Left kidney (tissue), 2 donors: ENCODE results near the gene PTTG1IP. TPM values are rescaled to one million over a fixed set of nuclear protein-coding genes. Genes with fewer than 3 reads are reported as not detected.
"Not testable (repeated sequence)": the region's sequence is repeated elsewhere in the genome, so short reads cannot be mapped to it uniquely, and the experiment has no call there.

Source experiments
- DNase-seq: peaks from one replicate; pipeline ENCODE4 v3.0.0-alpha.2; 2013
- polyA plus RNA-seq: library from polyadenylated mRNA; unstranded; fragments of 120-200 nt; gene quantifications from one replicate; pipeline ENCODE4 v1.2.1, GENCODE V29; 2013; ENCODE audit not compliant: insufficient read length

Gene PTTG1IP
- polyA plus RNA-seq, 1 donor, result 298 TPM

DNA sequence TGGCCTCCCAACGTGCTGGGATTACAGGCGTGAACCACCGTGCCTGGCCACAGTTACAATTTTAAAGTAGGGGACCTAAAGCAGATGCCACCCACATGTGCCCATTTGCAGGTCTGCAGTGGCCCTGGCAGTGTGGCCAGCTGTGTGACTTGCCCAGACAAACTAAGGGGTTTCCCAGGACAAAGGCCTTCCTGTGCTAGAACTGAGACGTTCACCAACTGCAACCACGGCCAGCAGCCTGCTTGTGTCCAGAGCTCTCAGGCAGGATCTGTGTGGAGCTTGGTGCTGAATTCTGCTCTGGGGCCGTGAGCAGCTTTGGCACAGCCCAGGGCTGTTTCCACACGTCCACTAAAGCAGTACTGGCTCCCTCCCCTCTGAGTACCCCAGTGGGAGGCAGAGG lies 10.6 kb upstream of the PTTG1IP start:
- no peak for DNase-seq

- no peak for DNase-seq
Observed at GRCh38 chr21:44883250-44883649, 9.8 kb upstream of the PTTG1IP start.

- DNase-seq, result no peak
Observed at GRCh38 chr21:44881198-44881872, 7.8 kb upstream of the PTTG1IP start.

DNA sequence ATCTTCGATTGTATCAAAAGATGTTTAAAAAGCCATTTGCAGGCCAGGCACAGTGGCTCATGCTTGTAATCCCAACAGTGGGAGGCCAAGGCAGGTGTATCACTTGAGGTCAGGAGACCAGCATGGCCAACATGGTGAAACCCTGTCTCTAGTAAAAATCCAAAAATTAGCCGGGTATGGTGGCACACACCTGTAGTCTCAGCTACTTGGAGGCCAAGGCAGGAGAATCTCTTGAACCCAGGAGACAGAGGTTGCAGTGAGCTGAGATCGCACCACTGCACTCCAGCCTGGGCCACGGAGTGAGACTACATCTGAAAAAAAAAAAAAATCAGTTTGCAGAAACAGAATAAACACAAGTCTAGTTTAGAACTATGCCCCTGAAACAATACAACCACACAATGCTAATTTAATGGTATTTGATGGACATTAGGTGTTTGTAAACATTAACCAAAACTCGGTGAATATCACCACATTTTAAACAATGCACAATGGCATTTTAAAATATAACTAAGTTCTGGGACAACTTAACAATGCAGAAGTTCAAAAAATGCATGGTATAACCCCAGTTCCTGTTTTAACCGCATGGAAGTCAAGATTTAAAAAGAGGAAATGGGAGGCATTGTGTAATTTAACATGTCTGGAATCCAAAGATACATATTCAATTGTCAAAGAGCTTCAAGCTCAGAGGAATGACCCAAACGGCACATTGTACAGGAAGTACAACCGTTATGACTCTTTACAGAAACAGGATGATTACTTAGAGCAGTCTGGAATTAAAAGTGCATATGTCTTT lies 7.1 kb upstream of the PTTG1IP start:
- DNase-seq, result no peak

DNA sequence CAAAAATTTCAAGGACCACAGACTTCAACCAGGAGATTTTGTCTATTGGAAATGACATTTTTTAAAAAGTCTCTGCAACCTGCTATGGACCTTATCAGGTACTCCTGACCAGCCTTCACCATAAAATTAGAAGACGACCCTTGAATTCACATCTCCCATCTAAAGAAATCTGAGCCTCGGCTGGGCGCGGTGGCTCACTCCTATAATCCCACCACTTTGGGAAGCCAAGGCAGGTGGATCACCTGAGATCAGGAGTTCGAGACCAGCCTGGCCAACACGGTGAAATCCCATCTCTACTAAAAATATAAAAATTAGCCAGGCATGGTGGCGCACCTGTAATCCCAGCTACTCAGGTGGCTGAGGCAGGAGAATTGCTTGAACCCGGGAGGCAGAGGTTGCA lies 5.7 kb upstream of the PTTG1IP start:
- not testable (repeated sequence) for DNase-seq

- DNase-seq, result no peak
Observed at GRCh38 chr21:44878053-44878982, 4.8 kb upstream of the PTTG1IP start.

- DNase-seq, result no peak
Observed at GRCh38 chr21:44876849-44877575, 3.5 kb upstream of the PTTG1IP start.

GRCh38 chr21:44875316-44875700 lies 1.8 kb upstream of the PTTG1IP start:
- DNase-seq, result no peak

- DNase-seq, result no peak
Observed at GRCh38 chr21:44874497-44875315, 1.2 kb upstream of the PTTG1IP start.

DNA sequence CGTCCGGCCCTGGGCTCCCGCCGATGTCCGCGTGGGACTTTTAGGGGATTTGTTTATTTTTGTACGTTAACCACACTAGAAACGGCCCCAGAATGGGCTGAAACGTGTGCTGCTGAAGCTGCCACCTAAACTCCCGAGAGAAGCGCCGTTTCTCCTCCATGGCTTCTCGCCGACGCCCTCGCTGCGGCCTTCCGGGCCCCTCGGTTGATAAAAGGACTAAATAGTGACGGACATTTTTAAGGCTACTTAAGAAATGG lies 678 bp upstream of the PTTG1IP start:
- no peak for DNase-seq

DNA sequence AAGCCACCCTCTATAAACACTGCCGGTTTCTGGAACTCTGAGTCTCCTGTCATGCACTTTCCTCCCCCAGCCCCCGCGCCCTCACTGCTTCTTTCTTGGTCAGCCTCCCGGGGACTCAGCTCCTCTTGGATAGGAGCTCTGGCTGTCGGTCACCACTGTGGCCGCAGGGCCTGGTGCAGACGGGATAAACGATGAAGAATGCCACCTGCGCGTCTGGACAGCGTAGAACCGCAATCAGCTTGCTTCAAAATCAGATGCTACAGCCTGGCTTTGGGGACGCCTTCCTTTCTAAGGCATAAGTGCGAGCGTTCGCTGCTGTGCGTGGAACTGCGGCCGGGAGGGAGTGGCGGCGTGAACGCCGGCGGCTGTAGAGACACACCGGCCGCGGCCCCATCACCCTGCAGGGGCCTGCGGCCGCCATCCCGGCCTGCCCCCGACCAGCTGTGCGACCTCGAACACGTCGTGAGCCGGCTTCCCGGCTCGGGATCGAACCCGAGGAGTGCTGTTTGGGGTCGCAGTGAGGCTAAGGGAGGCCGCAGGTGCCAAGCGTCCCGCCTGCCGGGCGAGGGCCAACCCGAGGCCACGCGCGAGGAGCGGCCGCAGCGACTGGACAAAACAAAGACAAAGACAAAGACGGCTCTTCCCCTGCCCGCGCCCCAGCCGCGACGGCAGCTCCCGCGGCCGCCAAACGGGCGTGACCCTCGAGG lies 688 bp downstream of the PTTG1IP start:
- DNase-seq, result no peak

GRCh38 chr21:44872323-44872648 lies 1.2 kb downstream of the PTTG1IP start:
- no peak for DNase-seq

- DNase-seq, result no peak
Observed at GRCh38 chr21:44871576-44872269, 1.8 kb downstream of the PTTG1IP start.

DNA sequence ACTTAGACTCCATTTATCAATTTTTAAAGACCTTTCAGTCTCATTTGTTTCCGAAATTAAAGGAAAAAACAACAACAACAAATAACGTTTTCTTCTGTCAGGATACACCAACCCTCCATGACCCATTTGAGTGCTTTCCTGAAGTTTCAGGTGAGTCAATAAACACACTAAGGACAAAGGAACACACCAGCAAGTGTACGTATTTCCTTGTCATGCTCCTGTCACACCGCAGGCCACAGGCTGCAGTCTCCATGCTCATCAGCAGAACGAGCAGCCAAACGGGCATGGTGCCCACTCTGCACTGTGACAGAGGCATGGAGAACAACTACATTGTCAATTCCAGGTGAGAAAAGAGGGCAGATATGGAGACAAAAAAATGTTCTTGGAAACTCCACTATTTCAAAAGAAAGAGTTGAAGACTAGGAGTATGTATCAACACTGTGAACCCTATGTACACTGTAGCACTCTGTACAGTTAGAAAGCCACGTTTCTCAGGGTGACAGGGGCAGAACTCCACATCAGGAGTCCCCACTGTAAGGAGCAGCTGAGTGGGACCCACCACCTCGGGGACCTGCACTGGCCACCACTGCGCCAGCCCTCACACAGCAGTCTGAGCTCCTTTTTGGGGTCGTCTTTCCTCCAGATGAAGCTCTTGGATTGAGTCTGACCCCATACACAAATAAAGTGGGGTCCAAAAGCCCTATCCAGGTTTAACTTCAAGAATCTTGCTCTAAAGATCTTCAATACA lies 2.6 kb downstream of the PTTG1IP start:
- no peak for DNase-seq

GRCh38 chr21:44869781-44870747 lies 3.4 kb downstream of the PTTG1IP start:
- DNase-seq, result no peak

GRCh38 chr21:44868707-44869106 lies 4.8 kb downstream of the PTTG1IP start:
- no peak for DNase-seq

DNA sequence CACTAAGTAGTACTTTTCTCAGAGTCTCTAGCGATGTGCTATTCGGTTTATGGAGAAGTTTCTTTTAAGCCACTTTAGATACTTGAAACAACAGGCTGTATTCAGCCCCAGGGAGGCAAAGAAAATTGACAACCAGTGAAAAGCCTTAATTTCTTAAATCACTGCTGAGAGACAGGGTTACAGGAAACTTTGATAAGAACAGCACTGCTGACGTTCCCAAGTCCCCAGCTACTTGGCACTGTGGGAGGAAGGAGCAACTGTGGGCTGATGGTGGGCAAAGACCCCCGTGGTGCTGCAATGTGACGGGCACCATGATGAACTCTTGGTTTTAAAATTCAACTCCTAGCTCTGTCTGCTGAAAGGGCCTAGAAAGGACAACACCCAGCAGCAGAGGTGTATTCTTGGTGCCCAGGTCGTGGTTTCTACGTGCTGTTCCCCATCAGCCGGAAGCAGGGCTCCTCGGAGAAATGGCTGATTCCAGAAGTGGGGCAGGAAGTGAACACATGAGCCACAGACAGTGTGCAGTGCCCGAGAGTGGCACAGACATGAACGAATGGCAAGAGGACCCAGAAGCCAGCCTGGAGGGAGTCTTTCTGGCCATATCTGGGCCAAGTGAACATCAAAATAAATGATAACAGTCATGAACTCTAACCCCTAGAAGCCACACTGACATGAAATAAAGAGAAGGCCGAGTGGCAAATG lies 5.3 kb downstream of the PTTG1IP start:
- no peak for DNase-seq

GRCh38 chr21:44867464-44867863 lies 6.0 kb downstream of the PTTG1IP start:
- no peak for DNase-seq
